Measurements from ENCODE around the gene NFKB1.

- no peak for TF ChIP-seq EP300 (IDR thresholded peaks at IDR 0.05)
- TF ChIP-seq CTCF (IDR thresholded peaks at IDR 0.05), result no peak
- no peak for TF ChIP-seq POLR2A (IDR thresholded peaks at IDR 0.05)
These were observed 97.7 kb downstream of the NFKB1 start for GRCh38 chr4:102598762-102599374.
